Measurements from ENCODE around the gene EPYC.
"Not testable (repeated sequence)": the region's sequence is repeated elsewhere in the genome, so short reads cannot be mapped to it uniquely, and the experiment has no call there.

The EPYC gene

DNA sequence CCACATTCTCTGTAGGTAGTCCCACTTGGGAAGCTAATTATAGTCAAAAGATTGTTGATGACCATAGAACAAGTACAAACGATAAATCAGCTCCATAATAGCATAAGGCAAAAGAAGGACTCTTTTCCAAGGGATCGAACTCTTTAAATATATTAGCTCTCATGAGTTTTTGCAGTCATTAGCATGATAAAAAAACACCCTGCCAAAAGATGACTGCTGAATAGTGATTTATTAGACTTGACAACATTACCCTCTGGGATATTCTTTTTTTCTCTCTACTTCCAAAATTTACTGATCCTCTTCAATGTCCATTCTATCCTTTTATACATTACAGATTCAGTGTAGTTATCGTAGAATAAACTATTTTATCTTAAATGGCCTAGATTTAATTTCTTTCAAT is 14.2 kb downstream of the EPYC start:
- no peak for DNase-seq

DNA sequence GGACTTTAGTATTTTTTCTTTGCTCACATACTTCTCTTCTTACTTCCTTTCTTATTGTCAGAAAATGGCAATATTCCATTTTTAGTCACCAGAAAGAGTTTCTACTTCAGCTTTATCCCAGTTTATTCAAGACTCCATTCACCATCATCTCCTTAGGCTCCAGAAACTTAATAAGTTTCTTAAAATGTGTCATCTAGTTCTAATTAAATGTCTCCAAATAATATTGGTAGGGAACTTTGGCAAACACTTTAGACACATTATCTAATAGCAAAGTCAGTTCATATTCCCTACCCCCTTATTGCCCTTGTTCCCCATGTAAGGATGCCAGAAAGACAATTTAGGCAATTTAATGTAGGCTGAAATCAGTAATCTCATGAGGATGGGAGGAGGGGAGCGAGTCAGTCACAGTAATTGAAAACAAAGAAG is 15.1 kb downstream of the EPYC start:
- DNase-seq: no peak

- DNase-seq: no peak
These were observed 17.3 kb downstream of the EPYC start for GRCh38 chr12:90987520-90987919.

DNA sequence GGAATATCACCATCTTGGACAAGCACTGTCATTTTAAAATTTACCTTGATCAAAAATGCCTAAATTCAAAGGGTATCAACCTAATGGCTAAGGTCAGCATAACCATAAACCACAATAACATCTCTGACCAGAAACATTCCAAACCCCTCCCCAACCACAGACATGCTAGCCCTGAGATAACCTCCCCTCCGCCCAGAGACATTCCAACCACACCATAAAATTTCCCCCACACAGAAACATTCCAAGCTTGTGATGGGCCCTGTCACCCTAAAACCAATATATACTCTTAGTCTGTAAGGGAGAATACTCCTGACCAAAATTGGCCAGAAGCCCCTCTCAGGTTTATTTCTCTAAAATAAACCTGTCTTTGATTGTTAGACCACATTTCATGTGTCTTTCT is 17.7 kb downstream of the EPYC start:
- DNase-seq: no peak

GRCh38 chr12:90985331-90985730 is 19.4 kb downstream of the EPYC start:
- not testable (repeated sequence) for DNase-seq

- DNase-seq: no peak
These were observed 20.7 kb downstream of the EPYC start for GRCh38 chr12:90984114-90984513.

DNA sequence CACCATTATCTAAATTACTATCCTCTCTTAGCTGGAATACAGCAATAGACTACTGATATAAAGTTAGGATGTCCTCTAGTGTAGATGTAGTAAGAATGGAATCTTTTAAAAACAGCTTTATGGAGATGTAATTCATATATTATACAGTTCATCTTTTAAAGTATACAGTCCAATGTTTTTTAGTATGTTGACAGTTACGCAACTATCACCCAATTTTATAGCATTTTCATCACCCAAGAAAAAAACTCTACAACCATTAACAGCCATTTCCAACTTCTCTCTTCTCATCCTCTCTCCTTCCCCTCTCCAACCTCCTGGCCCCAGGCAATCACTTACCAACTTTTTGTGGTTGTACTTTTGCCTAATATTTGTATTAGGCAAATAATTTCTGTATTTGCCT is 22.6 kb downstream of the EPYC start:
- DNase-seq: no peak

GRCh38 chr12:90979951-90980350 is 24.8 kb downstream of the EPYC start:
- no peak for DNase-seq

DNA sequence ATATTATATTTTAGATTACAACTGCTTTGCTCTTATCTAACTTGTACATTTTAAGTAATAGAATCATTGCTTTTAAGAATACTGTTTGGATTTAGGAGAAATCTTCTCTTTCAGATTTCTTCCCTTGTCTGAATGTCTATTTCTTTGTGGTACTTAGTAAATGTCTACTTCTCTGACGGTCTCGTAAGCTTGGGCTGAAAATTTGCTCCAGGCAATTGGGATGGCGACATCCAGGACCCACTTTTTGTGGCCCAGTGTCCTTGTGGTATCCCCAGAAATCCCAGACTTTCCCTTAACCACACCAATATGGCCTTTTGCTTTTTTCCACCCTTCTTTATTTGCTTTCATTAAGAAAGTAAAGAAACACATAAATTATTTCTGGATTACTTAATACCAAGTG is 25.8 kb downstream of the EPYC start:
- DNase-seq: no peak

- DNase-seq: no peak
These were observed 26.5 kb downstream of the EPYC start for GRCh38 chr12:90978117-90978770.

DNA sequence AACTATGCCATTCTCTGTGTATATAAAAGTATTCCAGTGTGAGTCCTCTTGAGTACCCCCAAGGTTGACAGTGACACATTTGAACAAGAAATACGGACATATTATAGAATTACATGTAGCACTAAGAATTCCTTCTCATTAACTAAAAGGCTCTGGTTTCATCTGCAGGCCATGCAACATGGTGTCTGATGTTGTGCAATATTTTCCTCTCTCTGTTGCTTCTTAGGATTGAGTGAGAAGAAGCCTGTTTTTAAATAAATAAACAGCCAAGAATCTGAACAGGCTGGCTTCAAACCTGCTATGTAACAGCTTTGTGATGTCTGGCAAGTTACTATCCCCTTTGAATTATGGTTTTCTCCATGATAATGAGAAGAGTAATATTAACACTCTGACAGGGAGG is 27.5 kb downstream of the EPYC start:
- no peak for DNase-seq

DNA sequence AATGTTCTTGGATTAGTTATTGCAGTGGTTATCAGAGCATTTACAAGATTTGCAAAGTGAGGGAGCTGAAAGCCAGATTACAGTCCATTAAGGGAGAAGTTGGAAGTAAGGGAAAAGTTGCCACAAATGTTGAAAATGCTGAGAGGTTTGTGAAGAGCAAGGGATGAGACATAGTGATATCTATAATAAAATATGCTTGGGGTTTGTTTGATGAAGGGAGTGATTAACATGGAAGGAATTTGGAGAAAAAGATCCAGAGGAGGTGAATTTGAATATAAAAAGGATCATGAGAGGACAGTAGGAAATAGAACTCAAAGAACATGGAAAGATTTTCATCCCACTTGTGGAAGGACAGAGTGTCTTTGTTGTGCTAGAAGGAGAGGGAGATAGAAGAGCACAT is 30.5 kb downstream of the EPYC start:
- DNase-seq: no peak

DNA sequence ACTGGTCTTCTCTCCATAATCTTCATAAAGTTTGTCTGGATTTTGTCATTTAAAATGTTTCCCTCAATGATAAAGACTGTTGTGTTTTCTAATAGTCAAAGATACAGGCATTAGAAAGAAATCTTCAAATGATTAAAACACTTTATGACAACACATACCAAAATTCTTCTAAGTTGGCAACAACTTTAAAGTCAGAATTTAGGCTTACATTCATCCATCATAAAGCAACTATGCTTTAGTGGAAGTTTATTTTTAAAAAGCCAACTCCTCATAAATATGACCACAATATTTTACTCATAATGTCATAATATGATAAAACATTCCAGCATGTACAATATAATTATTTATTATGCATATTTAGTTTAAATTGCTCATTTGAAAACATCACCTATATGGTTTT is 32.5 kb downstream of the EPYC start:
- no peak for DNase-seq

DNA sequence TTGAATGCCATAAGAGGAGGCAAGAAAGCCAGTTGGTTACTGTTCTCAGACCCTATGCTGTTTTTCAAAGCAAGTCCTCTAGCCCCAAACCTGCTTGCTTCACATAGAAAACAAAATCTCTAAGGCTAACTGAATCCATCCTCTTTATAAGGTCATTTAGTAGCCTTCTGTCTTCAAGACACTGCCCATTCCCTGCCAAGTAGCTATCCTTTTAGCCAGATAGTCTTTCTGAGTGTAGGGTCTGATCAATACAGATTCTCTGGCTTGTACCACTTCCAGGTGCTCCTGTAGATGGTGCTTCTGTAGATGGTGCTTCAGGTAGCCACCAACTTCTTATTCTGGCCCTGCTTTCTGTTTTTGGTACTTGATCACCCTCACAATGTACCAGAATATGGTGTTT is 33.9 kb downstream of the EPYC start:
- DNase-seq: no peak

GRCh38 chr12:90970471-90970870 is 34.3 kb downstream of the EPYC start:
- no peak for DNase-seq

GRCh38 chr12:90969851-90970250 is 34.9 kb downstream of the EPYC start:
- no peak for DNase-seq

DNA sequence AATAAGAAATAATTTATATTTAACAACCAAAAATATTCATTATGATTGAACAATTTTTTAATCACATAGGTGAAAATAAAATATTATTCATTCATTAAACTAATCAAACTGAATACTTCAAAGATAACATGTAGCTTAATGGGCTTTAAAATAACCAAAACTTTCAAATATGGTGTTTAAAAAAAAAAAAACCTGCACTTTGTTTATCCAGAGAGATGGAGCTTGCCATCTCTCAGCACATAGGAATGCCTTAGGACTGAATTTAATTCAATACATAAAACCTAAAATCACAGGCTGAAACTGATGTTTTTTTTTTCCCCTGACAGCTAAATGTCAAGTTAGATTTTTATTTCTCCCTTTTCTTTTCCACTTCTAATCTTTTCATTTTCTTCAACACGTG is 35.4 kb downstream of the EPYC start:
- no peak for DNase-seq

- no peak for DNase-seq
These were observed 39.6 kb downstream of the EPYC start for GRCh38 chr12:90965204-90965603.

DNA sequence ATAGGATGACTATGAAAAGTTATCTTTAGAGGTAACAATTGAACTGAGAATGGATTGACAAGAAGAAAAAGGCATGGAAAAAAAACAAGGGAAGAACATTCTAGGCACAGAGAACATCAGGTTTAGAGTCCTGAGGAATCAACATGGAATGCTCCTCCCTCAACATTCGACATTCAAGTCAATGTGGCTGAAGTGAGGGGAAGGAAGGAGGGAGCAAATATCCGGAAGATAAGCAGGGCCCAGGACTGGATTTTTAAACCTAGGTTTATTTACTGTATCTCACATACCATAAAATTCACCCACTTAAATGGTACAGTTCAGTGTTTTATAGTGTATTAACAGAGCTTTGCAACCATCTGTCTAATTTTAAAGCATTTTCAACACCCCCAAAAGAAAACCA is 40.2 kb downstream of the EPYC start:
- DNase-seq: no peak

DNA sequence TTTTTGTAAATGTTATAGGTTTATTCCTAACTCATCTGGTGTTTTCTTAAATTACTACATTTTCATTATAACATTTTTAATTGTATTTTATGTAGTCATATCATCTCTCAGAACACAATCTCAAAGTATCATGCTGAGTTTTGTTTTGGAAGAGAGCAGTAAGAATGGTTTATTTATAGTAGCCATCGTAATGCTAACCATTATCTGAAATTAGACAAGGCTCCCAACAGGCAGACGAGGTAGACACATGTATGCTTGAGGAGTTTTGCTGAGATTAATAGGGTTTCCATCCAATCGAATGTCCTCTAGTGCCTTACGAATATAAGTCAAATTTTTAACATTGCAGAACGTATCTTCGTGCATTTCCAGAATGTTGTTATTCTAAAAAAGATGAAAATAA is 40.8 kb downstream of the EPYC start:
- DNase-seq: no peak

- no peak for DNase-seq
These were observed 43.6 kb downstream of the EPYC start for GRCh38 chr12:90961154-90961553.

DNA sequence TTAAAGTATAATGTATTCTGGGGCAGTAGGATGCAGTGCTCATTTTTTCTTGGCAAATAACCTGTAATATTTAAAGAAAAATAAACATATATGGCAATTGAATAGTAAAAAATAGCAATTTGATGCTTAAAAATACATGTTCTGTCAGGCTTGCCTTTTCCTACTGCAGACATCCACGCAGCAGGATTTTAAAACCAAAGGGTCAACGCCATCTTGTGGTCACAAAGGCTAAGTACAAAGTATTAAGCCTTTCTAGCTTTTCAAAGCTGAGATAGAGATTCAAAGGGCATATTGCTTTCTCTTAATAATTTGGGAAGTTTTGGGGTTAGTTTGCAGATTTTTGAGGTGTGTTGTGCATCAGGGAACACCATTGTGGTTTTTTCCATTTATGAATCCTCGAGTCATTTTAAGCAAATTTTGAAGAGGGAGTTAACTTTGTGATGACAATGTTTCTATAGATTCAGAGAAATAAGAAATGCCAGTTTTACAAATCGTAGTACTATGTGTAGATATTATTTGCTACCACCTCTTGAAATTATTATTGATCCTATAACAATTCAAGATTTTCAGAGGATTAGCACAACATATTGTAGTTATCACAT is 45.1 kb downstream of the EPYC start:
- DNase-seq: no peak

GRCh38 chr12:90959032-90959431 is 45.7 kb downstream of the EPYC start:
- no peak for DNase-seq

- DNase-seq: no peak
These were observed 46.4 kb downstream of the EPYC start for GRCh38 chr12:90958347-90958746.

- DNase-seq: no peak
These were observed 49.9 kb downstream of the EPYC start, which contains the start of gene CCER1 for GRCh38 chr12:90954921-90955320. TSS of gene CCER1 (minus strand) at chr12:90955176. CDS start at chr12:90954742, 434 bp downstream.
